T-cell (primary cell): ENCODE results near the gene SACM1L. TPM values are rescaled to one million over a fixed set of nuclear protein-coding genes. Genes with fewer than 3 reads are reported as not detected.

Experiments
- ATAC-seq, 4 experiments: fragments of 200-7000 bp in 3 of 4; fragments of 150-1000 bp in 1 of 4; cut with Tn5 transposase; replicated peaks in 1 of 4; 1 replicate in 3 of 4; 2 replicates in 1 of 4; pipeline ENCODE4 v1.10.0; 2021; ENCODE audit warnings: moderate library complexity in 3 of 4, mild to moderate bottlenecking in 2 of 4, moderate number of reproducible peaks in 1 of 4
- CTCF ChIA-PET, 2 donors: fragments of 300-600 bp; sonication (Branson Sonifier 250); formaldehyde crosslinking; loops; one replicate each; lab custom pipeline; 2022; ENCODE audit warnings: antibody characterized with exemption in 2 of 2; lab: Charles Lee
- POLR2A ChIA-PET, 2 donors: fragments of 300-600 bp; sonication (Branson Sonifier 250); formaldehyde crosslinking; loops; one replicate each; lab custom pipeline; 2022; ENCODE audit warnings: antibody characterized with exemption in 2 of 2; lab: Charles Lee
- DNase-seq, 35 experiments: peaks; one replicate each; pipeline versions ENCODE4 v3.0.0 to v3.0.0-alpha.2; 2013 to 2023
- H3K27ac ChIP-seq: one replicate; pipeline ENCODE4 v1.5.1; 2013; ENCODE audit warnings: low read length
- H3K27me3 ChIP-seq, 2 experiments: replicated peaks in 1 of 2; 1 replicate in 1 of 2; 2 replicates in 1 of 2; pipeline versions ENCODE4 v1.6.1 to v1.7.0; 2013; ENCODE audit warnings: low read length in 1 of 2, mixed read lengths in 1 of 2; ENCODE audit not compliant: control insufficient read depth in 2 of 2, insufficient read depth in 2 of 2; ENCODE audit errors: extremely low read depth in 1 of 2
- H3K36me3 ChIP-seq, 2 donors: 1 replicate in 1 of 2; 2 replicates in 1 of 2; pipeline versions ENCODE4 v1.6.1 to v1.7.0; 2013; ENCODE audit warnings: low read length in 1 of 2; ENCODE audit not compliant: control insufficient read depth in 2 of 2, insufficient read depth in 1 of 2; ENCODE audit errors: extremely low read depth in 1 of 2
- H3K4me1 ChIP-seq, 2 experiments: 1 replicate in 1 of 2; 2 replicates in 1 of 2; pipeline versions ENCODE4 v1.6.1 to v1.7.0; 2013; ENCODE audit warnings: low read length in 2 of 2, mixed read lengths in 1 of 2; ENCODE audit not compliant: insufficient read depth in 2 of 2, control insufficient read depth in 1 of 2; ENCODE audit errors: extremely low read depth in 1 of 2
- H3K4me3 ChIP-seq, 2 donors: 1 replicate in 1 of 2; 2 replicates in 1 of 2; pipeline versions ENCODE4 v1.5.1 to v1.7.0; 2013; ENCODE audit warnings: mild to moderate bottlenecking in 2 of 2, low read length in 1 of 2, moderate library complexity in 1 of 2; ENCODE audit not compliant: control insufficient read depth in 1 of 2; ENCODE audit errors: extremely low read depth in 1 of 2
- H3K9me3 ChIP-seq: 2 replicates; pipeline ENCODE4 v1.7.0; 2013
- H3K27ac Mint-ChIP-seq, 2 donors: one replicate each; pipeline ENCODE4 v1.8.0; 2020 to 2021; ENCODE audit warnings: mild to moderate bottlenecking in 2 of 2, mixed read lengths in 2 of 2
- H3K27me3 Mint-ChIP-seq, 2 donors: one replicate each; pipeline ENCODE4 v1.8.0; 2021 to 2022; ENCODE audit warnings: mixed read lengths in 2 of 2
- H3K36me3 Mint-ChIP-seq: one replicate; pipeline ENCODE4 v1.8.0; 2021; ENCODE audit warnings: mixed read lengths
- H3K4me1 Mint-ChIP-seq, 3 donors: one replicate each; pipeline ENCODE4 v1.8.0; 2020 to 2022; ENCODE audit warnings: mixed read lengths in 3 of 3, mild to moderate bottlenecking in 1 of 3
- H3K4me3 Mint-ChIP-seq, 3 donors: one replicate each; pipeline ENCODE4 v1.8.0; 2020 to 2022; ENCODE audit warnings: mild to moderate bottlenecking in 3 of 3, mixed read lengths in 3 of 3, moderate library complexity in 3 of 3
- H3K9me3 Mint-ChIP-seq, 3 donors: one replicate each; pipeline ENCODE4 v1.8.0; 2020 to 2022; ENCODE audit warnings: mixed read lengths in 3 of 3
- WGBS: methylation state at CpG from one replicate; pipeline ENCODE4 v1.1.5; 2013; ENCODE audit warnings: missing lambda C conversion rate; ENCODE audit not compliant: insufficient coverage; 5-methylcytosine and 5-hydroxymethylcytosine counted together
- total RNA-seq, 35 experiments: library from RNA in 6 of 35; stranded (reverse) in 6 of 35; fragments of 120-200 nt in 1 of 35; gene quantifications; one replicate each; pipeline versions ENCODE4 v1.2.1 to v1.2.4 and lab custom pipeline; 2013 to 2026

SACM1L gene
- total RNA-seq, 5 donors from 2014 or later (not counting 1 experiment from before 2014, with no cell fraction given) = 62.8 to 81.5 (median 69.1) TPM

GRCh38 chr3:45792036-45792435 is 102.8 kb downstream of the SACM1L start:
- peaks cover 5 to 12% (median 10%) of the 10 kb centered on the region in 3 donors for H3K9me3 Mint-ChIP-seq
- ChIA-PET POLR2A (no interaction called here), CTCF (interaction anchor here in 1 of 2 donors (0.6 kb wide), 1 partner anchor 106 kb away, joined by 3 read pairs; no protein-coding TSS in a partner anchor)
- H3K27ac Mint-ChIP-seq = no peak overlapping the region
- no peak for ATAC-seq
- no peaks in the 10 kb centered on the region for H3K36me3 ChIP-seq
- H3K27me3 ChIP-seq = peaks cover 3 to 36% of the 10 kb centered on the region in 2 experiments
- H3K36me3 Mint-ChIP-seq = peaks cover 5% of the 10 kb centered on the region
- H3K27ac ChIP-seq = no peak overlapping the region
- H3K4me3 Mint-ChIP-seq = no peak overlapping the region
- H3K4me3 ChIP-seq = no peak overlapping the region
- peaks cover 13 to 16% (median 16%) of the 10 kb centered on the region in 3 donors for H3K4me1 Mint-ChIP-seq
- H3K4me1 ChIP-seq = peaks cover 0 to 15% of the 10 kb centered on the region in 2 experiments
- 90% methylated on average over 2 of the region's 2 CpGs for WGBS
- H3K9me3 ChIP-seq = peaks cover 3% of the 10 kb centered on the region
- DNase-seq = no peak
- H3K27me3 Mint-ChIP-seq = peaks cover 31 to 42% of the 10 kb centered on the region in 2 donors

GRCh38 chr3:45792516-45793172 is 103.4 kb downstream of the SACM1L start:
- Histone ChIP-seq H3K4me1 (peaks cover 0 to 15% of the 10 kb centered on the region in 2 experiments), H3K36me3 (no peaks in the 10 kb centered on the region), H3K27ac (no peak overlapping the region), H3K27me3 (peaks cover 7 to 38% of the 10 kb centered on the region in 2 experiments), H3K4me3 (no peak overlapping the region), H3K9me3 (peaks cover 3% of the 10 kb centered on the region)
- ChIA-PET POLR2A (no interaction called here), CTCF (no interaction called here)
- peaks cover 5 to 12% (median 10%) of the 10 kb centered on the region in 3 donors for H3K9me3 Mint-ChIP-seq
- ATAC-seq = no peak
- peaks cover 13 to 19% (median 17%) of the 10 kb centered on the region in 3 donors for H3K4me1 Mint-ChIP-seq
- peaks cover 35 to 47% of the 10 kb centered on the region in 2 donors for H3K27me3 Mint-ChIP-seq
- WGBS = 90% methylated on average over 3 of the region's 7 CpGs
- H3K36me3 Mint-ChIP-seq = peaks cover 5% of the 10 kb centered on the region
- no peak for DNase-seq
- H3K4me3 Mint-ChIP-seq = no peak overlapping the region
- H3K27ac Mint-ChIP-seq = no peak overlapping the region

- no peak overlapping the region for H3K4me3 ChIP-seq
- H3K36me3 ChIP-seq = no peaks in the 10 kb centered on the region
- no peak for DNase-seq
- peaks cover 36 to 53% of the 10 kb centered on the region in 2 donors for H3K27me3 Mint-ChIP-seq
- H3K27ac Mint-ChIP-seq = no peak overlapping the region
- no peak overlapping the region for H3K27ac ChIP-seq
- POLR2A ChIA-PET = no interaction called here
- peaks cover 0 to 15% of the 10 kb centered on the region in 2 experiments for H3K4me1 ChIP-seq
- 88% methylated on average over 4 of the region's 9 CpGs for WGBS
- peaks cover 3% of the 10 kb centered on the region for H3K9me3 ChIP-seq
- CTCF ChIA-PET = no interaction called here
- H3K4me3 Mint-ChIP-seq = no peak overlapping the region
- peaks cover 5 to 12% (median 10%) of the 10 kb centered on the region in 3 donors for H3K9me3 Mint-ChIP-seq
- peaks cover 7 to 41% of the 10 kb centered on the region in 2 experiments for H3K27me3 ChIP-seq
- ATAC-seq = no peak
- peaks cover 5% of the 10 kb centered on the region for H3K36me3 Mint-ChIP-seq
- H3K4me1 Mint-ChIP-seq = peaks cover 13 to 19% (median 17%) of the 10 kb centered on the region in 3 donors
Observed at GRCh38 chr3:45793482-45794176, 104.4 kb downstream of the SACM1L start.

GRCh38 chr3:45794177-45794560 is 105.0 kb downstream of the SACM1L start:
- no peaks in the 10 kb centered on the region for H3K36me3 ChIP-seq
- H3K4me1 ChIP-seq = peaks cover 0 to 15% of the 10 kb centered on the region in 2 experiments
- ChIA-PET POLR2A (no interaction called here), CTCF (no interaction called here)
- peaks cover 41 to 58% of the 10 kb centered on the region in 2 donors for H3K27me3 Mint-ChIP-seq
- peaks cover 5% of the 10 kb centered on the region for H3K36me3 Mint-ChIP-seq
- H3K4me1 Mint-ChIP-seq = peaks cover 13 to 19% (median 17%) of the 10 kb centered on the region in 3 donors
- H3K9me3 ChIP-seq = peaks cover 2% of the 10 kb centered on the region
- DNase-seq (no peak), ATAC-seq (no peak)
- 82% methylated on average over 2 of the region's 5 CpGs for WGBS
- H3K27ac ChIP-seq = no peak overlapping the region
- H3K9me3 Mint-ChIP-seq = peaks cover 4 to 7% (median 5%) of the 10 kb centered on the region in 3 donors
- no peak overlapping the region for H3K4me3 Mint-ChIP-seq
- H3K4me3 ChIP-seq = no peak overlapping the region
- H3K27me3 ChIP-seq = peaks cover 7 to 44% of the 10 kb centered on the region in 2 experiments
- H3K27ac Mint-ChIP-seq = no peak overlapping the region

GRCh38 chr3:45794660-45795059 is 105.5 kb downstream of the SACM1L start:
- peaks cover 41 to 63% of the 10 kb centered on the region in 2 donors for H3K27me3 Mint-ChIP-seq
- Histone ChIP-seq H3K36me3 (no peaks in the 10 kb centered on the region), H3K4me3 (no peak overlapping the region), H3K27ac (no peak overlapping the region), H3K4me1 (peaks cover 0 to 15% of the 10 kb centered on the region in 2 experiments), H3K9me3 (no peaks in the 10 kb centered on the region), H3K27me3 (peaks cover 7 to 49% of the 10 kb centered on the region in 2 experiments)
- DNase-seq (no peak), ATAC-seq (no peak)
- peaks cover 13 to 19% (median 17%) of the 10 kb centered on the region in 3 donors for H3K4me1 Mint-ChIP-seq
- peaks cover 3 to 5% (median 5%) of the 10 kb centered on the region in 3 donors for H3K9me3 Mint-ChIP-seq
- WGBS = no CpG with 5 or more reads among the region's 1 CpG
- H3K27ac Mint-ChIP-seq = no peak overlapping the region
- peak overlapping the region in 1 of 3 donors; percentile 75 for H3K4me3 Mint-ChIP-seq
- H3K36me3 Mint-ChIP-seq = peaks cover 5% of the 10 kb centered on the region
- ChIA-PET CTCF (no interaction called here), POLR2A (no interaction called here)
